GM19099 (cell line): Measurements from ENCODE around the gene DVL1.

ENCODE experiments used
- POLR2A ChIP-seq: IDR thresholded peaks from 3 replicates; pipeline ENCODE4 v1.6.1; 2011; ENCODE audit warnings: low read depth; ENCODE audit not compliant: insufficient read length; ENCODE audit errors: extremely low read depth

DVL1 gene

DNA sequence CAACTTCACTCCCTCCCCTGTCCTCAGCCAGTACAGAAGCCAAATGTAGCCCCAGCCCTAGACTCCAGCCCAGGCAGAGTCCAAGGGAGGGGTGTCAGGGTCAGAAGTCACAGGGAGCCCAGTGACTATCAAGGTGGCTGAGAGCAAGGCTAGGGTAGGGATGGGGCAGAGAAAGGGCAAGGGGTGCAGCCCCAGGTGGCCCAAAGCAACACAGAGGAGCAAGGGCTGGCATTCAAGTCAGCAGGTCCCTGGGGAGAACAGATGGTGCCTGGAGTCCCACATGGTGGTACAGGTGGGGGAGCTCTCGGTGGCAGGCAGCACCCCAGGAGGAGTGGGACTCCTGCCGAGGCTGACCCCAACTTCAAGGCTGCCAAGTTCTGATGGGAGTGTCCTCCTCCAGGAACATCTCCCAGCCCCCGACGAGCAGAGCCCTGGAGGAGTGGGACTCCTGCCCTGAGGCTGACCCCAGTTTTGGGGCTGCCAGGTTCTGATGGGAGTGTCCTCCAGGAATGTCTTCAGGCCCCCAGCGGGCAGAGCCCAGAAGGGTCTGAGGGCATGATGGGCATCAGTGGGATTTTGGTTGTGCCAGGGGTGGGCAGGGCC lies 3.7 kb upstream of the DVL1 start:
- TF ChIP-seq POLR2A, result no peak

DNA sequence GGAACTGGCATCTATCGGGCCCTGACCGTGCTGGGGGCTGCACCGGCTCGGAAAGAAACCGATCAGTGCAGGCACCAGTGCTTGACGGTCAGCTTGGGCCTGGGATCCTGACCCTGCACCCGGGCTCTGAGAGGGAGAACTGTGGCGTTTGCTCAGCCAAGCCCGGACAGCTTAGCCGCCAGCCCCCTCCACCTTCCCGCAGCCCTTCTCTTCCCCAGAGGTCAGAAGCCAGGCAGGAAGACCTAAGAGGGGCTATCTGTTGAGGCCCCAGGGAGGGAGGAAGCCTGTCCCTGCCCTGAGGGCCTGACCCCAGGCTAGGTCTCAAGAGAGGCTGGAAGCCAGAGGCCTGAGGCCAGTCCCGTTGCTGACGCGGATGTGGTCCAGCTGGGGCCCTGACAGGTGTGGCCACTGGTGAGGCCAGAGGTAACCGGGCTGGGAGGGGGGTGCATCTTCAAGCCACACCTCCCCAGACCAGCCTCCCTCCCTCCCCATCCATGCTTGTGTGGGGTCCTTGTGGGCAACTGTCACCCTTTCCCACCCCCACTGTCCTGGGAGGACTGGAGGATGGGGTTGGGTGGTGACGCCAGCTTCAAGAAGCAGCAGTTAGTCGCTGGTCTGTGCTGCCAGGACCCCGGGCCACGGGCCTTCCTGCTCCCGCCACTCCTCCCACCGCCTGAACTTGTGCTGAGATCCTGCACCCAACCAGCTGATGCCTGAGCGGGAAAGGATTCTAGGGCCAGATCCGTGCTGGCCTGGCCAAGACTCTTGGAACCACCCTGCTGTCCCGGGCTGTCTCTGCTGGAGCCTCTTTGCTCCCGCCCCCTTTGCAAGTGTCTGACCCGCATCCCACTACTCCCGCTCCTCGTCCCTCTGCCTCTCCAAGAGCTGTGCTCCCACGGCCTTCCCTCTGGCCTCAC lies 2.6 kb upstream of the DVL1 start:
- no peak for TF ChIP-seq POLR2A

DNA sequence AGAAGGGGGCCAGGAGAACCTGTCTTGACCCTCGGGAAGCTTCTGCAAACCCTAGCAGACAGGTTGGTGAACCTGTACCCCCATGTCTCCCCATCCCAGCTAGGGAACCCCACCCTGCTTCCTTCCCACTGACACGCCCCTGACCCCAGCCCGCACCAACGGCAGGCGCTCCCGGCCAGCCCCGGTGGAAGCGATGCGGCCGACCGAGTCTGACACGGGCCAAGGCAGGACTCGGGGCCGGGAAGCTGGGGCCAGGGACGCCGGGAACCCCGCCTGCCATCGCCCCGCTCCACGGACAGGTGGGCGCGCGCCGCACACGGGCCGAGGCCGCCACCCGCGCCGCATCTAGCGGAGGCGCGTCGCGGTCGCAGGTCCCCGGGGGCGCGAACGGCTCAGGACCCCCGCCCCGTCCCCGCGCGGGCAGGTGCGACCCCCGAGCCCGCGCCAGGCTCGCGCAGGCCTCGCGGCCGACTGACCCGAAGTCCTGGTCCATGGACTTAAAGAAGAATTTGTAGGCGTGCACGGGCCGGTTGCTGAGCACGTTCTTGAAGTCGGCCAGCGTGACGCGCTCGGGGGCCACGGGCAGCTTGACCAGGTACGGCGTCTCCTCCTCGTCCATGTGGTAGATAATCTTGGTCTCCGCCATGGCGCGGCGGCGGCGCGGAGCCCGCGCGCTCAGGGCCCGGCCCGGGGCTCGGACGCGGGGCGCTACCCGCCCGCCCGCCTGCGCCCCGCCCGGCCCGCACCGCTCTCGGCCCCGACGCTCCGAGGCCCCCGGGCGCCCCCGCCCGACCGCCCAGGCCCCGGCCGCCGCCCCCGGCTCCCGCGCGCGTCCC lies 580 bp downstream of the DVL1 start:
- no peak for TF ChIP-seq POLR2A

DNA sequence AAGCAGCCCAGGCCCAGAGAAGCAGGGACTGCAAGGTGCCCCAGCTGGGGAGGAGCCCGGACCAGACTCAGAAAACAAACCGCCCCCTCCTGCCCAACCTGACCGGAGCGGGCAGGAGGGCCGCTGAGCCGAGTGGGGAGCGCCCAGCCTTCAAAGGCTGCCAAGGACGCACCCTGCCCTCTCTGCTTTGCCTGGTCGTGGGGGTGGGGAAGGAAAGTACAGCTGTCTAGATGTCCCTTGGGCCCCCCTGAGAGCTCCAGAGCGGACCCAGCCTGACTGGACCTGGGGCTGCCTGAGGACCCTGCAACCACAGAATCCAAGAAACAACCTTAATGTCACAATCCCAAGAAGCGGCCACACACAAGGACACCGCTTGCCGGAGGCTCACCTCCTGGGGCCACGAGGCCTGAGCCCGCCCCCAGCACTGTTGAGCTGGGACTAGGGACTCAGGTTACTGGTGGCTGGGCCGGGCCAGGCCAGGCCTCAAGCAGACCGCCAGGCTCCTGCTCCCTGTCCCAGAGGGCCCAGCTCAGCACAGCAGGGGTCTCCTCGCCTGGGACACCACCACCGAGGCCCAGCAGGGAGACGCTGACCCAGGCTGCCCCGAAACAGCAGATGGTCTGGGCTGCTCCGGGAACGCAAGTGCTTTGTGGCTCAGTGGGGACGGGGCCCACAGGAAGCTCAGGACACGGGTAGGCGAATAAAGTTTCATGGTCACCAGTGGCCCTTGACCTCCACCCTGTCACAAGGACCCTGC lies 1.4 kb downstream of the DVL1 start:
- no peak for TF ChIP-seq POLR2A

DNA sequence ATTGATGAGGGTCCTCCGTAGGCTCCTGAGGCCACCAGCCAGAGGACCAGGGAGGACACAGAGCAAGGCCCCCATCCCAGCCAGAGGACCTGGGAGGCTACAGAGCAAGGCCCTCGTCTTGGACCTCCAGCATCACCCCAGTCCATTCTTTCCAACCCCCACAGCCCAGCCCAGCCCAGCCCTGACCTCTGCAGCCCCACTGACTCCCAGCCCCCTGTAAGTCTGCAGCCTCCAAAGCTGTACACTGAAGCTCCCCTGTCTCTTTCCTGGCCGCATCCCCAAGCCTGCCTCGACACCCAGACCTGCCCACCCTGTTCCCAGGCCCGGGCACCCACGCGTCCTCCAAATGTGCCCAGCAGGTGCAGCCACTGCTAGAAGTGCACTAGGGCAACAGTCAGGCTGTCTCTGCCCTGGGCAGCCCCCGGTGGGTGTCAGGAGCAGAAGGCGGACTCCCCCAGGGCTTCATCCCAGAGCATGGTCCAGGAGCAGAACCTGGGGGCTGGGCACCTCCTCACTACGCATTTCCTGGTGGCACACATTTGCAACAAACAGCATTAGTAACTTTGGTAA lies 2.1 kb downstream of the DVL1 start:
- TF ChIP-seq POLR2A, result no peak

DNA sequence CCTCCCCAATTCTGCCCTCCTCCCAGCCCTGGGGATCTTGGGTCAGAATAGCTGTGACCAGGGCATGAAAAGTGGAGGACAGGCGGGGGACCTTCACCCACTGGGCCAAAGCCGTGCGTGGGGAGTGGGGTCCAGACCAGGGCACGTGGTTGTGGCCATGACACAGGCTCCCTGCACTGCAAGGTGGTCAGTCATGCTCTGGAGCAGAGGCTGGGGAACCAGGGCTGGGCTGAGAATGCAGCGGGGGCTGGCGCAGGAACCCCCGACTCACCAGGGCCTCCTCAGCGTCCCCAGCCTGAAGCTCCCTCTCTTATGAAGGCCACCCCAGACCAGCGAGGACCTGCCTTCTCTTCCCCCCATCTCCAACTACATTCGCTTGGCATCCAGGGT lies 2.7 kb downstream of the DVL1 start:
- no peak for TF ChIP-seq POLR2A

- no peak for TF ChIP-seq POLR2A
These were observed 3.2 kb downstream of the DVL1 start for GRCh38 chr1:1345860-1346500.

DNA sequence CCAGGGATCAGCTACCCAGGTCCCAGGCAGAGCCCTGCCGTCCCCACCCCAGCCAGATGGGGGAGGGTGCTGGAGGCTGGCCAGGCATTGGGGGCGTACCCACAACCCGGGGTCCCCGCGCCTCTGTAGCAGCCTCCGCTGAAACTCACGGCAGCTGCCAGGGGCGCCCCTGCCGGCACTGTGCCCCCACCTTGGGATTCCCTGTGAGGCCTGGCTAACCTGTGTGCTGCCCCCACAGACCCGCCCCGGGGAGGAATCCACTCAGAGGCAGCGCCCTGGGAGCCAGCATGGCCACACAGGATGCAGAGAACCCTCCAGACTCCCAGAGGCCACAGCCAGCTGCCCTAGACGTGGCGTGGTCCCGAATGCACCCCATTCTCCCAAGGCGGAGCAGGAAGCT lies 3.8 kb downstream of the DVL1 start:
- no peak for TF ChIP-seq POLR2A

DNA sequence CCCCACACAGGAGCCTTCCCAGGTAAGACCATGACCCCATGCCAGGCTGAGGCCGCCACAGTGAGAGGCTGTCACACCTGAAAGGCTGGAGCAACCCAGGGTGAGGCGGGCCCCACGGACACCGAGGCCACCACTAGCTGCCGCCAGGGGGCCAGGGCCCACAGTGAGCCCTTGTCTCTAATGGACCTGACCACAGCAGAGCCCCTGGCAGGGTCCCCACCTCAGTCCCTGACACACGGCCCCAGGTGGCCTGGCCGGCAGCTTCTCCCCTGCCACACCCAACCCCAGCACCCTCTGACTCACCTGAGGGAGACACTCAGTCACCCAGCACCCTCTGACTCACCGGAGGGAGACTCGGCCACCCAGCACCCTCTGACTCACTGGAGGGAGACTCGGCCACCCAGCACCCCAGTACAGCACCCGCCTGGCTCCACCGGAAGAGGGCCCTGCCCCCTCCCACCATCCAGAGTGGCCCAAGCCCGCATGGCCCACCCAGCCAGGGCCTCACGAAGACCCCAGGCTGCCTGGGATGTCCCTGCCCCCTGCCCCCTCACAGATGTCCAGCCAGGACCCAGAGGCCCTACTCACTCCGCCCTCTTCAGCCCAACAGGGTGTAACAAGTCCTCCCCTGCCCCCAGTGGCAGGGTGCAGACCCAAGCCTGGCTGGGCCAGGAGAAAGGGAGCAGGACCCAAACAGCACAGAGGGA lies 4.4 kb downstream of the DVL1 start:
- no peak for TF ChIP-seq POLR2A

DNA sequence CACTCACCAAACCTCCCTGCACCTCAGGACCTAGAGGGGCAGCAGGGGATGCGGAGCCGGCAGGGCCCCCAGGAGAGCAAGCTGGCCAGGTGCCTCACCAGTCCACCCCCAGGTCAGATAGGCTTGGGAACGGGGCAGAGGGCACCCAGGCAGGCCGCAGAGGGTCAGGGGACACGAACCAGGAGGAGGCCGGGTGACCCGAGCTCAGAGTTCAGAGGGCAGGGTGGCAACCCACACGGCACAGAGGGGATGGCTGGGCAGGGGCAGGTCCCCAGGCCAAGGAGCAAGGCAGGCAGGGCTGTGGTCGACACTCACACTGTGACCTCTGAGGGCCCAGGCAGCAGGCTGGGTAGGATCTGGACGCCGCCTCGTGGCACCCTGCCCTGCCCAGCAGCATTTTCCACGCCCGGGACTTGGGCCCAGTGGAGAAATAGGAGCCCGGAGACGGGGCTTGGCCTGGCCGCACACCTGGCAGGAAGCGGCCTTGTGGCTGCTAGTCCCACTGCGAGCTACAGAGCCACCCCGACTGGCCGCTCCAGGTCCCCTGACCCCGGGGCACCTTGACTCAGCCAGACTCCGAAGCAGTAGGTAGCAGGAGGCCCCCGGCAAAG lies 5.3 kb downstream of the DVL1 start:
- no peak for TF ChIP-seq POLR2A

DNA sequence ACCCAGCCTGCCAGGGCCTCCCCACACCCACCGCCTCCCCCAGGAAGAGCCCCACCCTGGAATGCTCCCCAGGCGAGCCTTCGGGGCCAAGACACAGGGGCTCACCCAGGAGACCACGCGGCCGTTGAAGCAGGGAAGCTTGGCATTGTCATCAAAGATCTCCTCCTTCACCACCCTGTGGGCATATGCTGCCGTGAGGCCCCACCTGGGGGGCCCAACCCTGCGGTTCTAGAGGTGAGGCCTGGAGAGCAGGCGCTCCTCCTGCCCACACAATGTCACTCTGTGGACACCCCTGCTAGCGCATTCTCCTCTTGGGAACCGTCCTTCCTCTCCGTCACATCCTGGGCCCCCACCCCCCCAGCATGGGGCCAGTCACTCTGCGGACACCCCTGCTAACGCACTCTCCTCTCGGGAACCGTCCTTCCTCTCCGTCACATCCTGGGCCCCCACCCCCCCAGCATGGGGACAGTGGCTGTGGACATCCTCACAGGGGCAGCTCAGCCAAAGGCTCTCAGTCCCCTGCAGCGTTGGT lies 6.6 kb downstream of the DVL1 start:
- no peak for TF ChIP-seq POLR2A

DNA sequence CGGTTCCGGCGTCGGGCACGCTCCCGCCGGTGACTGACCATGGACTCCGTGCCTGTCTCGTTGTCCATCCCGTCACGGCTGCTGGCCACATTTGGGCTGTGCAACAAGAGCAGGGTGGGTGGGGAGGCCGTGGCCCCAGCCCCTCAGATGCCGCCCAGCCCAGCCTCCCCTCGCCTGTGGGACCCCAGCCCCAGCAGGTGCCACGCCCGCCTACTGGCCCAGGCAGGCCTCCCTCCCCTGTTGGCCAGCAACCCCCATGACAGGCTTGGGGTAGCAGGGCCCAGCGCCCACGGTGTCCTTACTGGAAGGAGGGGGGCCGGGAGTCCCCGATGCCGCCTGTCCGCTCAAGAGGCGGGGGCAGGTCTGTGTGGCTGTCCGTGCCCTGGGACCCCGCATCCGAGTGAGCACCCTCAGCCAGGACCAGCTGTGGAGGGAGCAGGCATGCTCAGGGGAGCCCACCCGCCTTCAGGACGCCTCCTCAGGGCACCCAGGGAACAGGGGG lies 7.1 kb downstream of the DVL1 start:
- TF ChIP-seq POLR2A, result no peak

DNA sequence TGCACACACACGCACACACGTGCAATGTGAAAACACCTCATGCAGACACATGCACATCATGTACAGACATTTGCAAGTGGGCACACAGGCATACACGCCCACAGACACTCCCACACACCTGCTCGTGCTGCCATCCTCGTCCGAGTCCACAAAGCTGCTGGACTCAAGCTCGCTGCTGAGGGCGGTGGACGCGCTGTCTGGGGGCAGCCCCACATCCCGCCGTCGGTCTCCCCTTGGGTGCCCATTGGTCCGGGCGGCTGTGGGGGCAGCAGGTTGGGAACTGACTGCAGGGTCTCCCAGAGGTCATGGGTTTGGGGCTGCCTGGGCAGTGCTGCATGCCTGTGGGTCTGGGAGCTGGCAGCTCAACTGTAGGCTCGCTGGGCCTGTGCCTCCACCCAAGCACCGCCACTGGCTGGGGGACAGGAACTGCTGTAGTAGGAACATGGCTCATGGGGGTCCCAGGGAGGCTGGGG lies 7.6 kb downstream of the DVL1 start:
- TF ChIP-seq POLR2A, result no peak
